ENCODE results near the gene FHIT. TPM values are rescaled to one million over a fixed set of nuclear protein-coding genes. Genes with fewer than 3 reads are reported as not detected.

The FHIT gene
- polyA plus RNA-seq, 1 of the 3 experiments (the other 2 are of a cell fraction), result 0.41 TPM

GRCh38 chr3:60752809-60753208, 498.4 kb downstream of the FHIT start:
- H3K4me1 ChIP-seq (ENCODE audit: control insufficient read depth in 1 of 2, insufficient read depth in 2 of 2, low read depth in 1 of 2, low read length in 1 of 2), result peaks cover 0 to 2% of the 10 kb centered on the region in 2 experiments; a peak in 2 of 4 replicates

GRCh38 chr3:60746695-60747416, 504.4 kb downstream of the FHIT start:
- WGBS (ENCODE audit: low lambda C conversion rate), result 62% methylated on average over 3 of the region's 3 CpGs
- ChIA-PET CTCF (interaction anchor here (1.0 to 1.2 kb wide), 2 partner anchors 14 to 18 kb away, joined by 3 to 4 read pairs; no protein-coding TSS in a partner anchor), POLR2A (no interaction called here)
- Histone ChIP-seq H3K36me3 (replicated peaks in 1 of 2; ENCODE audit: control insufficient read depth in 1 of 2, insufficient read depth in 2 of 2, low read length in 1 of 2) (no peaks in the 10 kb centered on the region), H4K20me1 (ENCODE audit: insufficient read depth) (no peaks in the 10 kb centered on the region), H3K4me2 (no peak overlapping the region), H3K4me1 (ENCODE audit: control insufficient read depth in 1 of 2, insufficient read depth in 2 of 2, low read depth in 1 of 2, low read length in 1 of 2) (peaks cover 4 to 24% of the 10 kb centered on the region in 2 experiments; a peak in 3 of 4 replicates), H3K79me2 (ENCODE audit: insufficient read depth) (no peaks in the 10 kb centered on the region), H3K27me3 (ENCODE audit: insufficient read depth) (no peaks in the 10 kb centered on the region), H3K9me3 (no peaks in the 10 kb centered on the region), H3K27ac (ENCODE audit: low read depth in 2 of 2, low read length in 1 of 2) (peak overlapping the region in 1 of 2 experiments; percentile 38; a peak in 1 of 4 replicates), H3K9me2 (no peaks in the 10 kb centered on the region), H2AFZ (ENCODE audit: low read depth) (no peak overlapping the region), H3F3A (replicated peaks; ENCODE audit: insufficient read depth) (peaks cover 12% of the 10 kb centered on the region), H3K4me3 (ENCODE audit: low read depth in 2 of 2, low read length in 1 of 2) (no peak overlapping the region), H3K9ac (no peak overlapping the region)
- no peak for TF ChIP-seq FOXJ3 (CRISPR knock-in tag; IDR thresholded peaks at IDR 0.05)
- no peak for TF ChIP-seq MAX (IDR thresholded peaks at IDR 0.05; ENCODE audit: low read depth)
- TF ChIP-seq PBX3 (IDR thresholded peaks at IDR 0.05), result no peak
- TF ChIP-seq FOXM1 (IDR thresholded peaks at IDR 0.05; ENCODE audit: low read depth), result no peak
- no peak for TF ChIP-seq POLR2AphosphoS5 (IDR thresholded peaks at IDR 0.05; ENCODE audit: low read depth, low read length)
- no peak for TF ChIP-seq ELF1 (IDR thresholded peaks at IDR 0.05)
- no peak for TF ChIP-seq RCOR1 (IDR thresholded peaks at IDR 0.05; ENCODE audit: low read length)
- DNase-seq, result no peak

More at GRCh38 chr3:60752809-60753208, 498.4 kb downstream of the FHIT start:
- Histone ChIP-seq H3K27me3 (ENCODE audit: insufficient read depth) (no peaks in the 10 kb centered on the region), H3K4me3 (ENCODE audit: low read depth in 2 of 2, low read length in 1 of 2) (no peak overlapping the region), H3K4me2 (peak overlapping the region; percentile 3; the same call in 1 of the 2 replicates), H3F3A (replicated peaks; ENCODE audit: insufficient read depth) (peaks cover 18% of the 10 kb centered on the region), H4K20me1 (ENCODE audit: insufficient read depth) (no peaks in the 10 kb centered on the region), H2AFZ (ENCODE audit: low read depth) (no peak overlapping the region), H3K36me3 (replicated peaks in 1 of 2; ENCODE audit: control insufficient read depth in 1 of 2, insufficient read depth in 2 of 2, low read length in 1 of 2) (no peaks in the 10 kb centered on the region), H3K9me2 (no peaks in the 10 kb centered on the region), H3K9ac (no peak overlapping the region), H3K9me3 (no peaks in the 10 kb centered on the region), H3K27ac (ENCODE audit: low read depth in 2 of 2, low read length in 1 of 2) (peak overlapping the region in 1 of 2 experiments; percentile 54; a peak in 2 of 4 replicates), H3K79me2 (ENCODE audit: insufficient read depth) (no peaks in the 10 kb centered on the region)
- CTCF ChIA-PET, result no interaction called here
- no peak for DNase-seq
- WGBS (ENCODE audit: low lambda C conversion rate), result 14% methylated on average over 3 of the region's 3 CpGs
- POLR2A ChIA-PET, result no interaction called here
- no peak for TF ChIP-seq RCOR1 (IDR thresholded peaks at IDR 0.05; ENCODE audit: low read length)
- peak; percentile 43 for TF ChIP-seq JUND (IDR thresholded peaks at IDR 0.05)
- peak; percentile 55; the same call in 1 of the 2 replicates for TF ChIP-seq NFIC (IDR thresholded peaks at IDR 0.05; ENCODE audit: borderline replicate concordance)
- peak; percentile 27 to 39; a peak in 1 of 4 replicates for TF ChIP-seq EP300 (IDR thresholded peaks at IDR 0.05; ENCODE audit: borderline replicate concordance in 1 of 2, low read depth in 1 of 2, low read length in 1 of 2)
- peak; percentile 90 for TF ChIP-seq TCF12 (IDR thresholded peaks at IDR 0.05)
- peak; percentile 75 for TF ChIP-seq PBX3 (IDR thresholded peaks at IDR 0.05)
- TF ChIP-seq GABPA (IDR thresholded peaks at IDR 0.05; ENCODE audit: low read depth), result no peak
- no peak for TF ChIP-seq YY1 (IDR thresholded peaks at IDR 0.05; ENCODE audit: low read depth)
